Gastroesophageal sphincter (tissue), 4 donors: ENCODE measurements around the gene UROC1. TPM values are rescaled to one million over a fixed set of nuclear protein-coding genes. Genes with fewer than 3 reads are reported as not detected.

Experiments used
- ATAC-seq: fragments of 150-250 bp; one replicate; pipeline ENCODE4 v1.9.1; 2016; ENCODE audit warnings: mild to moderate bottlenecking, moderate library complexity
- H3K27ac ChIP-seq, 4 donors: fragments of 200-600 bp; sonication (generic) in 3 of 4; 1 replicate in 3 of 4; 2 replicates in 1 of 4; pipeline ENCODE4 v1.5.1; 2016 to 2019
- H3K27me3 ChIP-seq: fragments of 200-600 bp; sonication (generic); one replicate; pipeline ENCODE4 v1.5.1; 2019
- H3K36me3 ChIP-seq, 2 donors: fragments of 200-600 bp; sonication (generic); one replicate each; pipeline ENCODE4 v1.5.1; 2019; ENCODE audit warnings: control low read depth in 1 of 2
- H3K4me1 ChIP-seq, 3 donors: fragments of 200-600 bp; sonication (generic); 1 replicate in 2 of 3; 2 replicates in 1 of 3; pipeline ENCODE4 v1.5.1; 2016 to 2019; ENCODE audit warnings: control low read depth in 2 of 3
- H3K4me3 ChIP-seq, 2 donors: fragments of 200-600 bp; sonication (generic); one replicate each; pipeline ENCODE4 v1.5.1; 2019; ENCODE audit warnings: mild to moderate bottlenecking in 1 of 2, moderate library complexity in 1 of 2
- H3K9me3 ChIP-seq, 3 donors: fragments of 200-600 bp; sonication (generic); one replicate each; pipeline ENCODE4 v1.5.1; 2017 to 2019; ENCODE audit warnings: control low read depth in 2 of 3
- CTCF ChIP-seq, 4 experiments: fragments of 200-600 bp in 2 of 4; fragments of 450-650 bp in 2 of 4; sonication (generic) in 1 of 4; IDR thresholded peaks; one replicate each; pipeline ENCODE4 v1.5.1; 2017 to 2019; ENCODE audit warnings: antibody characterized with exemption in 4 of 4, mild to moderate bottlenecking in 2 of 4, moderate library complexity in 2 of 4
- EP300 ChIP-seq: sonication (generic); formaldehyde crosslinking; IDR thresholded peaks from one replicate; pipeline ENCODE4 v1.6.1; 2017; ENCODE audit warnings: antibody characterized with exemption, mild to moderate bottlenecking
- POLR2A ChIP-seq, 2 donors: fragments of 450-650 bp; IDR thresholded peaks; one replicate each; pipeline ENCODE4 v1.6.1; 2017; ENCODE audit warnings: antibody characterized with exemption in 2 of 2, mild to moderate bottlenecking in 2 of 2, moderate library complexity in 1 of 2
- POLR2AphosphoS5 ChIP-seq: sonication (generic); formaldehyde crosslinking; IDR thresholded peaks from one replicate; pipeline ENCODE4 v1.6.1; 2017; ENCODE audit warnings: antibody characterized with exemption
- WGBS, 2 donors: methylation state at CpG; one replicate each; pipeline ENCODE4 v1.1.5; 2018; ENCODE audit warnings: low coverage in 1 of 2; 5-methylcytosine and 5-hydroxymethylcytosine counted together
- total RNA-seq, 4 donors: library from RNA; depleted of rRNA; stranded (reverse); fragments of >200 nt; gene quantifications; one replicate each; pipeline ENCODE4 v1.1.0, GENCODE V29; 2016

The UROC1 gene
- not detected for total RNA-seq

DNA sequence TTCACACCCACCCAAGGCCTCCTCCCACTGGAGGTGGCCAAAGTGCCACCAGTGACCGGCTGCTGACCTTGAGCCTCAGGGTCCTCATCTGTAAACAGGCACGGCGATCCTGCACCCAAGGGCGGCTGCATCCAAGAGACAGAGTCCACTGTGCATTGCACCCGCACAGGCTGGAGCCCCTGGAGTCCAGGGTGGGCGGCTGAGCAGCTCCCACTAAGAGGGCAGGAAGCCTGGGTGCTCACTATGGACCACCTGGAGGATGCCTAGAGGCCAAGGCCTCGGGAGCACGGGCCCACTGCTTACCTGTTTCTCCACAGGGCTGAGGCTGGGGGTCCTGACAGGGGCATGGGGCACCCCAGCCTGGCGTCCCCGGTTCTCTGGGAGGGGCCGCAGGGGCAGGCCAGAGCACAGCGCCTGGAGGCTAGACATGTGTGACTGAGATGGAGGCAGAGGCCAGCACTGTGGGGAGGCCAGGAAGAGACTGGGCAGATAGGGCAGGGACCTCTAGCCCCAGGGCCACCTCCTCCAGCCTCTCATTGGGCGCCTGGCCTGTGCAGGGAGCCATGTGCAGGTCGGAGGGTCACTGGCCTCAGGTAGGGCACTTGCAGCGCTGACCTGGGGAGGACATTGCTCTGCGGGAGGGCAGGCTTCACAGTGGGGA lies at the start of gene UROC1:
TSS of gene UROC1 (minus strand) at position 483 of the 661 bp plus-strand sequence. CDS start at position 429, 54 bp downstream.
- H3K9me3 ChIP-seq = no peaks in the 10 kb centered on the region
- H3K4me3 ChIP-seq = no peak within 1 kb of the TSS
- H3K4me1 ChIP-seq = no peaks in the 10 kb centered on the region
- TF ChIP-seq POLR2AphosphoS5 (no peak), EP300 (no peak), CTCF (IDR thresholded peaks at IDR 0.05) (no peak), POLR2A (IDR thresholded peaks at IDR 0.05) (no peak)
- H3K27ac ChIP-seq = no peak within 1 kb of the TSS
- H3K27me3 ChIP-seq = peaks cover 20% of the 10 kb centered on the region
- no peak for ATAC-seq
- no peaks in the 10 kb centered on the region for H3K36me3 ChIP-seq
- WGBS, 2 donors = no CpG with 5 or more reads among the region's 16 CpGs

DNA sequence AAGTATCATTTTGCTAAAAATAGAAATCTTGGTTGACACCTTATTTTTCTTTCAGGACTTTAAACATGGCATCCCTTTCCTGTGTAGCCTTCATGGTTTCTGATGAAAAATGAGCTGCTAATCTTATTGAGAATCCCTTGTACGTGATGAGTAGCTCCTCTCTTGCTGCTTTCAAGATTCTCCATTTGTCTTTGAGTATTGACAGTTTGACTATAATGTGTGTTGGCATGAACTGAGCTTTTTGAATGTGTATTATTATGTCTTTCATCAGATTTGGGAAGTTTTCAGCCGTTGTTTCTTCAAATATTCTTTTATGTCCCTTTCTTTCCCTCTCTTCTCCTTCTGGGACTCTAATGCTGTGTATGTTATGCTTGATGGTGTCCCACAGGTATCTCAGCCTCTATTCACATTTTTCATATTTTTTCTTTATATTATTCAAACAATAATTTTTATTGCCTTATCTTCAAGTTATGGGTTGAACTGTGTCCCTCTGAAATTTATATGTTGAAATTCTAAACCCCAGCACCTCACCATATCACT lies 45.2 kb upstream of the UROC1 start:
- Histone ChIP-seq H3K36me3 (no peaks in the 10 kb centered on the region), H3K9me3 (peaks cover 0 to 23% (median 0%) of the 10 kb centered on the region in 3 donors), H3K4me1 (no peaks in the 10 kb centered on the region), H3K27me3 (peaks cover 11% of the 10 kb centered on the region), H3K4me3 (no peak overlapping the region), H3K27ac (no peak overlapping the region)
- no peak for ATAC-seq
- no peak for TF ChIP-seq CTCF (IDR thresholded peaks at IDR 0.05)
- TF ChIP-seq POLR2A (IDR thresholded peaks at IDR 0.05) = no peak
- TF ChIP-seq POLR2AphosphoS5 = no peak
- TF ChIP-seq EP300 = no peak
- 59 to 69% methylated on average over 2 of the region's 2 CpGs for WGBS, 2 donors

GRCh38 chr3:126558336-126559071 lies 40.9 kb upstream of the UROC1 start, which contains the start of gene C3orf22:
TSS of gene C3orf22 (minus strand) at chr3:126558932. CDS start at chr3:126553390, 5,542 bp downstream.
- no peak for ATAC-seq
- no peak within 1 kb of the TSS for H3K27ac ChIP-seq
- peaks cover 13% of the 10 kb centered on the region for H3K27me3 ChIP-seq
- TF ChIP-seq POLR2AphosphoS5 = no peak
- no peak for TF ChIP-seq EP300
- no peak for TF ChIP-seq POLR2A (IDR thresholded peaks at IDR 0.05)
- no peak for TF ChIP-seq CTCF (IDR thresholded peaks at IDR 0.05)
- WGBS, 2 donors = 17 to 80% methylated on average over 1 to 3 of the region's 9 CpGs
- no peaks in the 10 kb centered on the region for H3K4me1 ChIP-seq
- H3K9me3 ChIP-seq = peaks cover 0 to 23% (median 0%) of the 10 kb centered on the region in 3 donors
- no peak within 1 kb of the TSS for H3K4me3 ChIP-seq
- no peaks in the 10 kb centered on the region for H3K36me3 ChIP-seq

- Histone ChIP-seq H3K9me3 (peaks cover 0 to 16% (median 0%) of the 10 kb centered on the region in 3 donors), H3K4me3 (no peak overlapping the region), H3K36me3 (no peaks in the 10 kb centered on the region), H3K27me3 (peaks cover 8% of the 10 kb centered on the region), H3K27ac (no peak overlapping the region), H3K4me1 (no peaks in the 10 kb centered on the region)
- no peak for ATAC-seq
- TF ChIP-seq EP300 = no peak
- no peak for TF ChIP-seq CTCF (IDR thresholded peaks at IDR 0.05)
- no peak for TF ChIP-seq POLR2A (IDR thresholded peaks at IDR 0.05)
- no peak for TF ChIP-seq POLR2AphosphoS5
- no CpG with 5 or more reads among the region's 6 CpGs for WGBS, 2 donors
Observed at GRCh38 chr3:126557761-126558160, 40.2 kb upstream of the UROC1 start.
